ENCODE measurements around the gene TUBB2B. TPM values are rescaled to one million over a fixed set of nuclear protein-coding genes. Genes with fewer than 3 reads are reported as not detected.

TUBB2B gene
- total and polyA plus RNA-seq, 9 of the 15 experiments (the other 6 are each of a cell fraction or from before 2014, with no cell fraction given), result 0.11 to 9.7 (median 4.6) TPM

- 0 out of 2 replicates have a peak, but pooled peaks have one; percentile 16 for TF ChIP-seq ETS1 (conservative IDR thresholded peaks at IDR 0.05; ENCODE audit: control insufficient read depth, low read depth, low read length)
- no peak for TF ChIP-seq CEBPG (CRISPR knock-in tag; IDR thresholded peaks at IDR 0.05)
- TF ChIP-seq CEBPG (tag; conservative IDR thresholded peaks at IDR 0.05 in 1 of 2, IDR thresholded peaks at IDR 0.05 in 1 of 2), result no peak
- no peak for TF ChIP-seq ZNF695 (CRISPR knock-in tag; IDR thresholded peaks at IDR 0.05)
- TF ChIP-seq ETV5 (CRISPR knock-in tag; IDR thresholded peaks at IDR 0.05; ENCODE audit: low read depth), result no peak
- TF ChIP-seq POLR2H (tag; IDR thresholded peaks at IDR 0.05; ENCODE audit: low read depth), result no peak
- TF ChIP-seq ZNF77 (CRISPR knock-in tag; IDR thresholded peaks at IDR 0.05), result no peak
- TF ChIP-seq RAD51 (IDR thresholded peaks at IDR 0.05; ENCODE audit: borderline replicate concordance, low read depth), result no peak
- peak; percentile 14 for TF ChIP-seq HNRNPLL (IDR thresholded peaks at IDR 0.05; ENCODE audit: low read depth, low read length, poor library complexity, severe bottlenecking)
- TF ChIP-seq NR3C1 (CRISPR knock-in tag; IDR thresholded peaks at IDR 0.05), result peak; percentile 22; the same call in 1 of the 2 replicates
- no peak for TF ChIP-seq ELF1 (tag; IDR thresholded peaks at IDR 0.05)
- no peak for TF ChIP-seq GTF2F1 (IDR thresholded peaks at IDR 0.05; ENCODE audit: low read depth, low read length)
- TF ChIP-seq, protein P1, sequence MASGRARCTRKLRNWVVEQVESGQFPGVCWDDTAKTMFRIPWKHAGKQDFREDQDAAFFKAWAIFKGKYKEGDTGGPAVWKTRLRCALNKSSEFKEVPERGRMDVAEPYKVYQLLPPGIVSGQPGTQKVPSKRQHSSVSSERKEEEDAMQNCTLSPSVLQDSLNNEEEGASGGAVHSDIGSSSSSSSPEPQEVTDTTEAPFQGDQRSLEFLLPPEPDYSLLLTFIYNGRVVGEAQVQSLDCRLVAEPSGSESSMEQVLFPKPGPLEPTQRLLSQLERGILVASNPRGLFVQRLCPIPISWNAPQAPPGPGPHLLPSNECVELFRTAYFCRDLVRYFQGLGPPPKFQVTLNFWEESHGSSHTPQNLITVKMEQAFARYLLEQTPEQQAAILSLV (tag; IDR thresholded peaks at IDR 0.05), result no peak
- no peak for TF ChIP-seq PYGO2 (tag; IDR thresholded peaks at IDR 0.05)
- peak; percentile 71; the same call in 1 of the 2 replicates for TF ChIP-seq ZBTB7A (IDR thresholded peaks at IDR 0.05; ENCODE audit: borderline replicate concordance, control insufficient read depth, low read depth, low read length)
- TF ChIP-seq GATAD2B (IDR thresholded peaks at IDR 0.05; ENCODE audit: borderline replicate concordance), result no peak
- 0 out of 2 replicates have a peak, but pooled peaks have one; percentile 6 for TF ChIP-seq ZNF282 (CRISPR knock-in tag; IDR thresholded peaks at IDR 0.05)
- TF ChIP-seq ZNF347 (CRISPR knock-in tag; IDR thresholded peaks at IDR 0.05; ENCODE audit: low read depth), result no peak
- peak; percentile 64; the same call in 1 of the 2 replicates for TF ChIP-seq FOXP1 (CRISPR knock-in tag; IDR thresholded peaks at IDR 0.05)
- TF ChIP-seq MEIS2 (IDR thresholded peaks at IDR 0.05; ENCODE audit: partially characterized antibody), result peak; percentile 21
- TF ChIP-seq ZBTB1 (CRISPR knock-in tag; IDR thresholded peaks at IDR 0.05; ENCODE audit: borderline replicate concordance, low read depth), result 0 out of 2 replicates have a peak, but pooled peaks have one; percentile 45
- no peak for TF ChIP-seq XRCC5 (IDR thresholded peaks at IDR 0.05; ENCODE audit: low read depth, low read length)
Measured at GRCh38 chr6:3226481-3227362, 731 bp downstream of the TUBB2B start (continued).
